HG02623 (cell line): ENCODE data around the gene LCP1.

Experiments
- ATAC-seq: cut with Tn5 transposase; IDR thresholded peaks from one replicate; pipeline ENCODE4 v1.9.1; 2021; ENCODE audit warnings: moderate library complexity; ENCODE audit not compliant: unreplicated experiment

The LCP1 gene

GRCh38 chr13:46183018-46183946, 1.3 kb upstream of the LCP1 start:
- ATAC-seq = no peak

- no peak for ATAC-seq
Measured at GRCh38 chr13:46182491-46182877, 507 bp upstream of the LCP1 start.

GRCh38 chr13:46181377-46181839, 569 bp downstream of the LCP1 start:
- no peak for ATAC-seq

- ATAC-seq = no peak
Measured at GRCh38 chr13:46179969-46180763, 1.8 kb downstream of the LCP1 start.

GRCh38 chr13:46179491-46179908, 2.5 kb downstream of the LCP1 start:
- no peak for ATAC-seq

- ATAC-seq = no peak
Measured at GRCh38 chr13:46178821-46179220, 3.2 kb downstream of the LCP1 start.

- ATAC-seq = no peak
Measured at GRCh38 chr13:46178143-46178542, 3.8 kb downstream of the LCP1 start.

- peak; percentile 47 for ATAC-seq
Measured at GRCh38 chr13:46176756-46177155, 5.2 kb downstream of the LCP1 start.

GRCh38 chr13:46173656-46174055, 8.3 kb downstream of the LCP1 start:
- peak; percentile 31 for ATAC-seq

GRCh38 chr13:46172531-46172991, 9.4 kb downstream of the LCP1 start:
- ATAC-seq = no peak

GRCh38 chr13:46171739-46172138, 10.2 kb downstream of the LCP1 start:
- ATAC-seq = no peak

GRCh38 chr13:46171217-46171616, 10.8 kb downstream of the LCP1 start:
- ATAC-seq = no peak

- no peak for ATAC-seq
Measured at GRCh38 chr13:46170687-46171086, 11.3 kb downstream of the LCP1 start.

GRCh38 chr13:46170268-46170667, 11.7 kb downstream of the LCP1 start:
- no peak for ATAC-seq

GRCh38 chr13:46169758-46170157, 12.2 kb downstream of the LCP1 start:
- no peak for ATAC-seq

- ATAC-seq = no peak
Measured at GRCh38 chr13:46168783-46169182, 13.2 kb downstream of the LCP1 start.

GRCh38 chr13:46168341-46168740, 13.6 kb downstream of the LCP1 start:
- ATAC-seq = no peak

GRCh38 chr13:46166947-46167610, 14.9 kb downstream of the LCP1 start:
- no peak for ATAC-seq

- ATAC-seq = no peak
Measured at GRCh38 chr13:46166224-46166584, 15.8 kb downstream of the LCP1 start.

GRCh38 chr13:46165485-46166223, 16.3 kb downstream of the LCP1 start:
- ATAC-seq = peak; percentile 41

GRCh38 chr13:46164661-46165060, 17.3 kb downstream of the LCP1 start:
- no peak for ATAC-seq
